Glomerular endothelial cell (primary cell): ENCODE data around the gene CDC42BPB. TPM values are rescaled to one million over a fixed set of nuclear protein-coding genes. Genes with fewer than 3 reads are reported as not detected.

ENCODE experiments used
- DNase-seq: peaks from one replicate; pipeline ENCODE4 v3.0.0-alpha.2; 2011; ENCODE audit warnings: low read depth, low spot score; ENCODE audit errors: extremely low read depth
- total RNA-seq: library from RNA; depleted of rRNA; stranded (reverse); fragments of >200 nt; gene quantifications from 2 replicates; pipeline ENCODE4 v1.2.3, GENCODE V29; 2015

CDC42BPB gene
- total RNA-seq, 1 donor from 2014 or later = 191 TPM

DNA sequence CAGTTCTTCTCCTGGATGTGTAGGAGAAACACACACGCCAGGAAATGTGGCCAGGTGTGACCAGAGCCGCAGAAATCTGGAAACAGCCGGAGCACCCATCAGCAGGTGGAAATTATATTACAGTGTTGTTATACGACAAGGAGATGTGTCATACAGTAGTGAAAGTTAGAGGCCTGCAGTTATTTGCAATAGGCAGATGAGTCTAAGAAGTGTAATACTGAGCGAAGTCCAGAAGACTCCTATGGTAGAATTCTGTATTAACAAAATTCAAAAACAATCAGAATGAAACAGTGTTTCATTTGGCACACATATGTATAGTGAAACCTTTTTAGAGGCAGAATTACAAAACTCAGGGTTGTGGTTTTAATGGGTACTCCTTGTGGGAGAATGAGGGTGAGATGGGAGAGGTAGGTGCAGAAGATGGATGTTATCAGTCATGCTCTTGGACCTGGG is 174.2 kb downstream of the CDC42BPB start:
- no peak for DNase-seq

Other genes starting within 250 kb of the CDC42BPB start
- 0.05 and 0.23 TPM in 2 replicates for gene AMN, start 134.9 kb downstream of the CDC42BPB start, total RNA-seq
- not detected in 2 replicates for gene LBHD2, start 26.7 kb upstream of the CDC42BPB start, total RNA-seq
- not detected in 2 replicates for gene EXOC3L4, start 37.2 kb upstream of the CDC42BPB start, total RNA-seq
- gene TNFAIP2, start 65.9 kb upstream of the CDC42BPB start, total RNA-seq = 59.6 and 136 TPM in 2 replicates